Hepatocyte (in vitro differentiated cells): Measurements from ENCODE around the gene ZNF391.

ENCODE experiments used
- CTCF ChIP-seq: fragments of 200-600 bp; sonication (generic); IDR thresholded peaks from 2 replicates; pipeline ENCODE4 v1.5.1; 2016; ENCODE audit warnings: antibody characterized with exemption, mild to moderate bottlenecking; ENCODE audit not compliant: poor library complexity
- EZH2 ChIP-seq: fragments of 200-600 bp; sonication (generic); IDR thresholded peaks from 2 replicates; pipeline ENCODE4 v1.6.1; 2016; ENCODE audit warnings: antibody characterized with exemption, mild to moderate bottlenecking, borderline replicate concordance

DNA sequence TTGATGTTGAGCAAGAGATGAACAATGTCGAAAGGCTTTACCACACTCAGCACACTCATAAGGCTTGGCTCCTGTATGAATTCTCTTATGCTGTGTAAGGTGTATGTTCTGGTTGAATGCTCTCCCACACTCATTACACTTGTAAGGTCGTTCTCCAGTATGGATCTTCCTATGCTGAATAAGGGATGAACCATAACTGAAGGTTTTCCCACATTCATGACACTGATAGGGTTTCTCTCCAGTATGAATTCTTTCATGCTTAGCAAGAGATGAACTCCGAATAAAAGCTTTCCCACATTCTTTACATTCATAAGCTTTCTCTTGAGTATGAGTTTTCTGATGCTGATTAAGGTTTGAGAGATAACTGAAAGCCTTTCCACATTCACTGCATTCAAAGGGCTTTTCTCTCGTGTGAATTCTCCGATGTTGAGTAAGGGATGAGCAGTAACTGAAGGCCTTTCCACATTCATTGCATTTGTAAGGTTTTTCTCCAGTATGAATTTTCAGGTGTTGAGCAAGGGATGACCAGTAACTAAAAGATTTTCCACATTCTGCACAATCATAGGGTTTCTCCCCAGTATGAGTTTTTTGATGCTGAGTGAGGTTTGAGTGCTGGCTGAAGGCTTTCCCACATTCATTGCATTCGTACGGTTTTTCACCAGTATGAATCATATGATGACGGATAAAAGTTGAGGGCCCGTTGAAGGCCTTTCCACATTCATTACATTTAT is 63.3 kb downstream of the ZNF391 start:
- TF ChIP-seq EZH2, result no peak
- no peak for TF ChIP-seq CTCF
